OCI-LY1 (cell line): ENCODE measurements around the gene OIP5.

ENCODE experiments used
- H2AFZ ChIP-seq: fragments of 200-600 bp; sonication (generic), shearing (Covaris generic); 2 replicates; pipeline ENCODE4 v1.6.0; 2014; ENCODE audit warnings: antibody characterized with exemption, mild to moderate bottlenecking, low read length
- H3F3A ChIP-seq: fragments of 200-600 bp; sonication (generic), shearing (Covaris generic); 2 replicates; pipeline ENCODE4 v1.6.0; 2014; ENCODE audit warnings: mild to moderate bottlenecking, antibody characterized with exemption, low read length, moderate library complexity; ENCODE audit not compliant: insufficient read depth
- H3K27ac ChIP-seq: fragments of 200-600 bp; sonication (generic); 2 replicates; pipeline ENCODE4 v1.5.1; 2014; ENCODE audit warnings: low read length, mixed run types, mild to moderate bottlenecking, low read depth; ENCODE audit not compliant: poor library complexity, severe bottlenecking
- H3K27me3 ChIP-seq: fragments of 200-600 bp; sonication (generic); 2 replicates; pipeline ENCODE4 v1.6.0; 2014; ENCODE audit warnings: antibody characterized with exemption, mild to moderate bottlenecking, low read length, moderate library complexity; ENCODE audit not compliant: insufficient read depth
- H3K36me3 ChIP-seq: fragments of 200-600 bp; sonication (generic); 2 replicates; pipeline ENCODE4 v1.6.1; 2014; ENCODE audit warnings: mild to moderate bottlenecking, antibody characterized with exemption, low read length, moderate library complexity, mixed read lengths; ENCODE audit not compliant: insufficient read depth
- H3K4me1 ChIP-seq: fragments of 200-600 bp; sonication (generic); 2 replicates; pipeline ENCODE4 v1.5.1; 2014; ENCODE audit warnings: mild to moderate bottlenecking, low read length, moderate library complexity; ENCODE audit not compliant: insufficient read depth, severe bottlenecking
- H3K4me2 ChIP-seq: fragments of 200-600 bp; sonication (generic), shearing (Covaris generic); 2 replicates; pipeline ENCODE4 v1.6.1; 2014; ENCODE audit warnings: low read length
- H3K4me3 ChIP-seq: fragments of 200-600 bp; sonication (generic); 2 replicates; pipeline ENCODE4 v1.5.1; 2014; ENCODE audit warnings: low read length, low read depth, mild to moderate bottlenecking, mixed read lengths; ENCODE audit not compliant: poor library complexity, severe bottlenecking
- H3K79me2 ChIP-seq: fragments of 200-600 bp; shearing (Covaris generic); 2 replicates; pipeline ENCODE4 v1.6.1; 2016; ENCODE audit warnings: mixed run types, low read length, mixed read lengths; ENCODE audit not compliant: insufficient read depth
- H3K9ac ChIP-seq: fragments of 200-600 bp; sonication (generic), shearing (Covaris generic); 2 replicates; pipeline ENCODE4 v1.6.1; 2014; ENCODE audit warnings: mild to moderate bottlenecking, low read length, mixed read lengths
- H3K9me2 ChIP-seq: fragments of 200-600 bp; sonication (generic), shearing (Covaris generic); 2 replicates; pipeline ENCODE4 v1.6.1; 2014; ENCODE audit warnings: low read depth, mild to moderate bottlenecking, low read length, mixed read lengths
- H3K9me3 ChIP-seq: fragments of 200-600 bp; shearing (Covaris generic); 2 replicates; pipeline ENCODE4 v1.6.1; 2014; ENCODE audit warnings: low read length, mixed read lengths
- H4K20me1 ChIP-seq: fragments of 200-600 bp; sonication (generic), shearing (Covaris generic); 2 replicates; pipeline ENCODE4 v1.6.0; 2016; ENCODE audit warnings: mild to moderate bottlenecking, low read length; ENCODE audit not compliant: insufficient read depth
- CTCF ChIP-seq: fragments of 200-600 bp; sonication (generic), shearing (Covaris generic); IDR thresholded peaks from 2 replicates; pipeline ENCODE4 v1.5.1; 2017; ENCODE audit warnings: mild to moderate bottlenecking, antibody characterized with exemption, low read length, moderate library complexity, mixed read lengths
- EZH2 ChIP-seq: fragments of 200-600 bp; sonication (generic), shearing (Covaris generic); IDR thresholded peaks from 2 replicates; pipeline ENCODE4 v1.8.0; 2017; ENCODE audit warnings: borderline replicate concordance, mixed run types, mild to moderate bottlenecking, antibody characterized with exemption, low read length, moderate library complexity, mixed read lengths

Gene OIP5

GRCh38 chr15:41341519-41341918 is 9.1 kb upstream of the OIP5 start:
- H3K27ac ChIP-seq, result no peak overlapping the region
- no peak for TF ChIP-seq EZH2
- TF ChIP-seq CTCF, result no peak
- peaks cover 98% of the 10 kb centered on the region for H3K36me3 ChIP-seq
- no peaks in the 10 kb centered on the region for H3K27me3 ChIP-seq
- no peak overlapping the region for H3K9ac ChIP-seq
- H3F3A ChIP-seq, result no peaks in the 10 kb centered on the region
- H3K4me1 ChIP-seq, result peaks cover 24% of the 10 kb centered on the region
- no peak overlapping the region for H3K4me3 ChIP-seq
- H3K9me3 ChIP-seq, result no peaks in the 10 kb centered on the region
- H2AFZ ChIP-seq, result no peak overlapping the region
- no peak overlapping the region for H3K4me2 ChIP-seq
- H3K79me2 ChIP-seq, result peaks cover 48% of the 10 kb centered on the region
- no peaks in the 10 kb centered on the region for H4K20me1 ChIP-seq
- no peaks in the 10 kb centered on the region for H3K9me2 ChIP-seq

- H3K27ac ChIP-seq, result no peak overlapping the region
- no peak overlapping the region for H3K9ac ChIP-seq
- no peaks in the 10 kb centered on the region for H3K27me3 ChIP-seq
- TF ChIP-seq CTCF (no peak), EZH2 (no peak)
- H4K20me1 ChIP-seq, result no peaks in the 10 kb centered on the region
- no peak overlapping the region for H2AFZ ChIP-seq
- H3K4me1 ChIP-seq, result peaks cover 31% of the 10 kb centered on the region
- peaks cover 89% of the 10 kb centered on the region for H3K36me3 ChIP-seq
- no peaks in the 10 kb centered on the region for H3K9me3 ChIP-seq
- H3F3A ChIP-seq, result no peaks in the 10 kb centered on the region
- H3K4me2 ChIP-seq, result no peak overlapping the region
- no peaks in the 10 kb centered on the region for H3K9me2 ChIP-seq
- peaks cover 61% of the 10 kb centered on the region for H3K79me2 ChIP-seq
- H3K4me3 ChIP-seq, result no peak overlapping the region
These were observed 7.9 kb upstream of the OIP5 start for GRCh38 chr15:41340189-41340695.

GRCh38 chr15:41337631-41338522 is 5.5 kb upstream of the OIP5 start:
- Histone ChIP-seq H3K9ac (no peak overlapping the region), H3K27me3 (no peaks in the 10 kb centered on the region), H3K9me3 (no peaks in the 10 kb centered on the region), H3K27ac (peak overlapping the region; percentile 20), H3K4me1 (peaks cover 39% of the 10 kb centered on the region), H2AFZ (no peak overlapping the region), H3K4me2 (peak overlapping the region; percentile 34), H3F3A (no peaks in the 10 kb centered on the region), H4K20me1 (no peaks in the 10 kb centered on the region), H3K36me3 (peaks cover 81% of the 10 kb centered on the region), H3K4me3 (no peak overlapping the region), H3K9me2 (no peaks in the 10 kb centered on the region), H3K79me2 (peaks cover 84% of the 10 kb centered on the region)
- TF ChIP-seq CTCF (no peak), EZH2 (no peak)
